22Rv1 (cell line): ENCODE results near the gene KIF12.

ENCODE experiments used
- CTCF ChIP-seq: fragments of 450-650 bp; IDR thresholded peaks from 2 replicates; pipeline ENCODE4 v1.5.1; 2017; ENCODE audit warnings: mild to moderate bottlenecking
- ZFX ChIP-seq: fragments of 450-650 bp; IDR thresholded peaks from 2 replicates; pipeline ENCODE4 v1.6.1; 2017; ENCODE audit warnings: antibody characterized with exemption, borderline replicate concordance

DNA sequence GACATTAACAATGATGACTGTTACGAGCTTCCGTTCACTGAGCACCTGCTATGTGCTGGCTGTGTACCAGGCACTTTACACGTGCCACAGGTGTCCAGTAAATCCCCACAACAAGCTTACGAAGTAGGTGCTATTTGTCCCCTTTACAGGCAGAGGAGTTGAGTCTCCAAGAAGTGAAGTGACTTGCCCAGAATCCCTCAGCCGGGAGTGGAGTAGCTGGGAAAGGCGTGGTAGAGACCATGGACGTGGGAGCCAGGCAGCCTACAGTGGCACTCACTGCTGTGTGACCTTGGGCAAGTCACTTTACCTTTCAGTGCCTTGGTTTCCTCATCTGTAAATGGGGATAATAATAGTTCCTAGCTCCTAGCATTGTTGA lies 20.3 kb downstream of the KIF12 start:
- TF ChIP-seq CTCF, result no peak
- no peak for TF ChIP-seq ZFX
